Mucosa of rectum (tissue), 2 donors: ENCODE results near the gene MAB21L4.
A peak's percentile ranks its signal among the peaks of the same experiment; 100 is the strongest.

ENCODE experiments used
- H3K27ac ChIP-seq, 2 donors: one replicate each; pipeline ENCODE4 v1.7.0; 2013; ENCODE audit warnings: inconsistent platforms in 2 of 2, low read depth in 2 of 2, low read length in 2 of 2
- H3K27me3 ChIP-seq, 2 donors: one replicate each; pipeline ENCODE4 v1.7.0; 2013; ENCODE audit warnings: low read length in 2 of 2; ENCODE audit not compliant: control insufficient read depth in 2 of 2, insufficient read depth in 2 of 2
- H3K36me3 ChIP-seq, 2 donors: one replicate each; pipeline ENCODE4 v1.7.0; 2013; ENCODE audit warnings: low read length in 2 of 2; ENCODE audit not compliant: control insufficient read depth in 2 of 2, insufficient read depth in 2 of 2
- H3K4me1 ChIP-seq, 2 donors: one replicate each; pipeline ENCODE4 v1.7.0; 2013; ENCODE audit warnings: low read length in 2 of 2, mild to moderate bottlenecking in 1 of 2; ENCODE audit not compliant: control insufficient read depth in 2 of 2, insufficient read depth in 2 of 2
- H3K4me3 ChIP-seq, 2 donors: one replicate each; pipeline ENCODE4 v1.7.0; 2013; ENCODE audit warnings: low read length in 2 of 2
- H3K9ac ChIP-seq, 2 donors: one replicate each; pipeline ENCODE4 v1.7.0; 2013; ENCODE audit warnings: low read length in 2 of 2, low read depth in 1 of 2, mild to moderate bottlenecking in 1 of 2
- H3K9me3 ChIP-seq, 2 donors: one replicate each; pipeline ENCODE4 v1.7.0; 2013; ENCODE audit warnings: low read length in 2 of 2; ENCODE audit not compliant: control insufficient read depth in 2 of 2
- donor health status: healthy.
- donor health status: Normal muscosa, but diverticular disease.

MAB21L4 gene

GRCh38 chr2:240869109-240869955 is 26.6 kb downstream of the MAB21L4 start:
- H3K27ac ChIP-seq = no peak overlapping the region
- no peaks in the 10 kb centered on the region for H3K27me3 ChIP-seq
- no peak overlapping the region for H3K9ac ChIP-seq
- no peak overlapping the region for H3K4me3 ChIP-seq
- H3K9me3 ChIP-seq = no peaks in the 10 kb centered on the region
- no peaks in the 10 kb centered on the region for H3K36me3 ChIP-seq
- peaks cover 2 to 23% of the 10 kb centered on the region in 2 donors for H3K4me1 ChIP-seq

- peak within 1 kb of the TSS in 1 of 2 donors; percentile 14 for H3K27ac ChIP-seq
- H3K4me3 ChIP-seq = no peak within 1 kb of the TSS
- H3K9ac ChIP-seq = peak within 1 kb of the TSS in 1 of 2 donors; percentile 23
- H3K36me3 ChIP-seq = no peaks in the 10 kb centered on the region
- H3K9me3 ChIP-seq = no peaks in the 10 kb centered on the region
- H3K4me1 ChIP-seq = peaks cover 0 to 15% of the 10 kb centered on the region in 2 donors
- H3K27me3 ChIP-seq = no peaks in the 10 kb centered on the region
Observed at GRCh38 chr2:240868286-240869108, 27.5 kb downstream of the MAB21L4 start, which contains the start of gene AGXT. AGXT (plus strand) TSS chr2:240868824; CDS start chr2:240868866, 42 bp downstream.

DNA sequence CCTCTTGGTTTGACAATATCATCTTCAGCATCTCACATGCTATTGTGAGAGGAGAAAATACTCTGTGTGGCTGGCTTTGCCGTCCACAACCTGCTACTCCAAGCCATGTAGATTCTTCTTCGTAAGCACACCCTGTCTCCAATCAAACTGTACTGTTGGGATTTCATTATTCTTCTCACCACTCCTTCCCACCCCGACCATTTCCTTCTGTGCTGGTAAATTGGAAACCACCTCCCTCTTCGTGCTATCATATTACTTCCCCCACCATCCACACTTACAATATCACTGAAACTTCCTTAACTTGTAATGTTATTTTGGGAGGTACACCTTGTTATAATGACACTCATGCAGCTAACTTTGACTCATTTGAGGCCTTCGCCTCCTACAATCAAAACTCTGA is 30.6 kb downstream of the MAB21L4 start:
- no peak overlapping the region for H3K9ac ChIP-seq

GRCh38 chr2:240864475-240864874 is 31.5 kb downstream of the MAB21L4 start:
- Histone ChIP-seq H3K36me3 (no peaks in the 10 kb centered on the region), H3K27ac (no peak overlapping the region), H3K4me3 (no peak overlapping the region), H3K9ac (no peak overlapping the region), H3K9me3 (no peaks in the 10 kb centered on the region), H3K27me3 (no peaks in the 10 kb centered on the region), H3K4me1 (peaks cover 0 to 12% of the 10 kb centered on the region in 2 donors)

More for the DNA sequence above, 30.6 kb downstream of the MAB21L4 start:
- Histone ChIP-seq H3K27ac (no peak overlapping the region), H3K9me3 (no peaks in the 10 kb centered on the region), H3K27me3 (no peaks in the 10 kb centered on the region), H3K4me3 (no peak overlapping the region), H3K4me1 (peaks cover 0 to 12% of the 10 kb centered on the region in 2 donors), H3K36me3 (no peaks in the 10 kb centered on the region)

DNA sequence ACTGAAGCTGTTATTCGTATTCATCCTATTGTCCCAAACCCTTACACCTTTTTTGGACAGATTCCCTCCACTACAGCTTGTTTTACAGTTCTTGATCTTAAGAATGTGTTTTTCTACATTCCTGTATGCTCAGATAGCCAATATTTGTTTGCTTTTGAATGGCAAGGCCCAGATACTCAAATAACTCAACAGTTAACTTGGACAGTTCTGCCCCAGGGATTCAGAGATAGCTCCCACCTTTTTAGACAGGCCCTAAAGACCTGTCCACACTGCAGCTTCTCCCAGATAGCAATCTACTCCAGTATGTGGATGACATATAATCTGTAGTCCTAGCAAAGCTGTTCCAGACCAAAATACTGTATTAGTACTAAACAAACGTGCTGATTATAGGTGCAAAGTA is 34.4 kb downstream of the MAB21L4 start:
- H3K36me3 ChIP-seq = no peaks in the 10 kb centered on the region
- no peak overlapping the region for H3K9ac ChIP-seq
- no peaks in the 10 kb centered on the region for H3K9me3 ChIP-seq
- H3K4me1 ChIP-seq = peaks cover 9 to 10% of the 10 kb centered on the region in 2 donors
- H3K4me3 ChIP-seq = no peak overlapping the region
- no peak overlapping the region for H3K27ac ChIP-seq
- no peaks in the 10 kb centered on the region for H3K27me3 ChIP-seq

- Histone ChIP-seq H3K4me3 (no peak overlapping the region), H3K27me3 (no peaks in the 10 kb centered on the region), H3K36me3 (no peaks in the 10 kb centered on the region), H3K9me3 (no peaks in the 10 kb centered on the region), H3K9ac (no peak overlapping the region), H3K4me1 (peaks cover 9 to 13% of the 10 kb centered on the region in 2 donors), H3K27ac (no peak overlapping the region)
Observed at GRCh38 chr2:240858871-240859270, 37.1 kb downstream of the MAB21L4 start.

- Histone ChIP-seq H3K27ac (no peak overlapping the region), H3K27me3 (no peaks in the 10 kb centered on the region), H3K4me3 (no peak overlapping the region), H3K9ac (no peak overlapping the region), H3K4me1 (peaks cover 9 to 13% of the 10 kb centered on the region in 2 donors), H3K9me3 (no peaks in the 10 kb centered on the region), H3K36me3 (no peaks in the 10 kb centered on the region)
Observed at GRCh38 chr2:240858321-240858720, 37.6 kb downstream of the MAB21L4 start.

- H3K9ac ChIP-seq = no peak overlapping the region
- H3K9me3 ChIP-seq = no peaks in the 10 kb centered on the region
- no peaks in the 10 kb centered on the region for H3K27me3 ChIP-seq
- H3K36me3 ChIP-seq = no peaks in the 10 kb centered on the region
- H3K27ac ChIP-seq = peak overlapping the region in 1 of 2 donors; percentile 68
- H3K4me1 ChIP-seq = peaks cover 9 to 13% of the 10 kb centered on the region in 2 donors
- H3K4me3 ChIP-seq = no peak overlapping the region
Observed at GRCh38 chr2:240857039-240858008, 38.6 kb downstream of the MAB21L4 start.

GRCh38 chr2:240856151-240856980 is 39.6 kb downstream of the MAB21L4 start:
- Histone ChIP-seq H3K4me3 (no peak overlapping the region), H3K9ac (no peak overlapping the region), H3K27ac (peak overlapping the region in 1 of 2 donors; percentile 68)

More at GRCh38 chr2:240856151-240856980, 39.6 kb downstream of the MAB21L4 start:
- Histone ChIP-seq H3K27me3 (no peaks in the 10 kb centered on the region), H3K4me1 (peaks cover 14 to 17% of the 10 kb centered on the region in 2 donors), H3K36me3 (no peaks in the 10 kb centered on the region), H3K9me3 (no peaks in the 10 kb centered on the region)
